Mesendoderm (in vitro differentiated cells): ENCODE results near the gene FEM1A.

Source experiments
- DNase-seq: peaks from one replicate; pipeline ENCODE4 v3.0.0; 2013
- H2AK5ac ChIP-seq: 2 replicates; pipeline ENCODE4 v1.6.1; 2013; ENCODE audit warnings: low read length, inconsistent platforms
- H2BK120ac ChIP-seq: 2 replicates; pipeline ENCODE4 v1.6.1; 2013; ENCODE audit warnings: low read depth, mild to moderate bottlenecking, low read length, moderate library complexity, mixed read lengths
- H2BK15ac ChIP-seq: replicated peaks from 2 replicates; pipeline ENCODE4 v1.6.1; 2013; ENCODE audit warnings: low read depth, mild to moderate bottlenecking, moderate library complexity
- H2BK5ac ChIP-seq: 2 replicates; pipeline ENCODE4 v1.6.1; 2013; ENCODE audit warnings: low read length, inconsistent platforms
- H3K18ac ChIP-seq: 2 replicates; pipeline ENCODE4 v1.6.1; 2013; ENCODE audit warnings: mild to moderate bottlenecking, low read length, mixed read lengths
- H3K23ac ChIP-seq: one replicate; pipeline ENCODE4 v1.6.1; 2013; ENCODE audit warnings: low read length
- H3K27ac ChIP-seq: 2 replicates; pipeline ENCODE4 v1.5.1; 2013; ENCODE audit warnings: low read depth, mild to moderate bottlenecking, inconsistent platforms, low read length, moderate library complexity
- H3K27me3 ChIP-seq: 2 replicates; pipeline ENCODE4 v1.6.1; 2013; ENCODE audit warnings: low read length, control low read depth, mild to moderate bottlenecking, inconsistent platforms; ENCODE audit not compliant: insufficient read depth, poor library complexity
- H3K36me3 ChIP-seq: 2 replicates; pipeline ENCODE4 v1.6.1; 2013; ENCODE audit warnings: low read length, inconsistent platforms; ENCODE audit not compliant: control insufficient read depth, insufficient read depth
- H3K4ac ChIP-seq: one replicate; pipeline ENCODE4 v1.6.1; 2013; ENCODE audit warnings: low read depth, mild to moderate bottlenecking, low read length, moderate library complexity
- H3K4me1 ChIP-seq: 2 replicates; pipeline ENCODE4 v1.6.1; 2013; ENCODE audit warnings: low read depth, low read length, inconsistent platforms; ENCODE audit not compliant: control insufficient read depth
- H3K4me2 ChIP-seq: 2 replicates; pipeline ENCODE4 v1.6.1; 2013; ENCODE audit warnings: low read length
- H3K4me3 ChIP-seq: 2 replicates; pipeline ENCODE4 v1.5.1; 2013; ENCODE audit warnings: mild to moderate bottlenecking, low read length
- H3K56ac ChIP-seq: one replicate; pipeline ENCODE4 v1.6.1; 2013; ENCODE audit warnings: low read length
- H3K79me1 ChIP-seq: 2 replicates; pipeline ENCODE4 v1.6.1; 2013; ENCODE audit warnings: low read length, inconsistent platforms
- H3K79me2 ChIP-seq: 2 replicates; pipeline ENCODE4 v1.6.1; 2013; ENCODE audit warnings: mild to moderate bottlenecking, low read length; ENCODE audit not compliant: control insufficient read depth, insufficient read depth
- H3K9ac ChIP-seq: 2 replicates; pipeline ENCODE4 v1.6.1; 2013; ENCODE audit warnings: low read length, inconsistent platforms
- H4K5ac ChIP-seq: one replicate; pipeline ENCODE4 v1.6.1; 2013; ENCODE audit warnings: low read length
- H4K8ac ChIP-seq: one replicate; pipeline ENCODE4 v1.6.1; 2013; ENCODE audit warnings: low read depth, mild to moderate bottlenecking, control low read depth, low read length, moderate library complexity
- WGBS: extraction: QIAGEN DNeasy Blood & Tissue Kit; methylation state at CpG from one replicate; pipeline ENCODE4 v1.1.7; 2013; ENCODE audit warnings: low lambda C conversion rate, missing lambda C conversion rate; ENCODE audit not compliant: insufficient coverage; ENCODE audit errors: extremely low coverage; 5-methylcytosine and 5-hydroxymethylcytosine counted together

The FEM1A gene

GRCh38 chr19:4758659-4759058 lies 32.9 kb upstream of the FEM1A start:
- Histone ChIP-seq H3K18ac (no peak overlapping the region), H3K56ac (no peak overlapping the region)

GRCh38 chr19:4759388-4760284 lies 31.9 kb upstream of the FEM1A start:
- H2BK15ac ChIP-seq: no peak overlapping the region
- no peak overlapping the region for H4K8ac ChIP-seq
- H3K27ac ChIP-seq: no peak overlapping the region
- peak; percentile 98 for DNase-seq
- no peaks in the 10 kb centered on the region for H3K27me3 ChIP-seq
- H3K4me1 ChIP-seq: no peaks in the 10 kb centered on the region
- H2BK120ac ChIP-seq: no peak overlapping the region
- no peak overlapping the region for H2AK5ac ChIP-seq
- no peak overlapping the region for H3K4ac ChIP-seq
- H3K23ac ChIP-seq: no peak overlapping the region
- H2BK5ac ChIP-seq: no peak overlapping the region
- H3K36me3 ChIP-seq: no peaks in the 10 kb centered on the region
- H4K5ac ChIP-seq: no peak overlapping the region
- no peak overlapping the region for H3K56ac ChIP-seq
- no peaks in the 10 kb centered on the region for H3K79me1 ChIP-seq
- H3K79me2 ChIP-seq: no peaks in the 10 kb centered on the region
- H3K18ac ChIP-seq: no peak overlapping the region
- no CpG with 5 or more reads among the region's 53 CpGs for WGBS
- no peak overlapping the region for H3K4me3 ChIP-seq
- H3K9ac ChIP-seq: no peak overlapping the region
- H3K4me2 ChIP-seq: no peak overlapping the region

More at GRCh38 chr19:4758659-4759058, 32.9 kb upstream of the FEM1A start:
- Histone ChIP-seq H3K36me3 (no peaks in the 10 kb centered on the region), H3K4ac (no peak overlapping the region), H2BK15ac (no peak overlapping the region), H3K9ac (no peak overlapping the region), H3K4me3 (no peak overlapping the region), H3K4me1 (no peaks in the 10 kb centered on the region), H2BK5ac (no peak overlapping the region), H3K27me3 (no peaks in the 10 kb centered on the region), H2BK120ac (no peak overlapping the region), H3K79me2 (no peaks in the 10 kb centered on the region), H3K27ac (no peak overlapping the region), H2AK5ac (no peak overlapping the region), H4K8ac (no peak overlapping the region), H3K4me2 (no peak overlapping the region), H4K5ac (no peak overlapping the region), H3K23ac (no peak overlapping the region), H3K79me1 (no peaks in the 10 kb centered on the region)
- no peak for DNase-seq
- WGBS: no CpG with 5 or more reads among the region's 5 CpGs

DNA sequence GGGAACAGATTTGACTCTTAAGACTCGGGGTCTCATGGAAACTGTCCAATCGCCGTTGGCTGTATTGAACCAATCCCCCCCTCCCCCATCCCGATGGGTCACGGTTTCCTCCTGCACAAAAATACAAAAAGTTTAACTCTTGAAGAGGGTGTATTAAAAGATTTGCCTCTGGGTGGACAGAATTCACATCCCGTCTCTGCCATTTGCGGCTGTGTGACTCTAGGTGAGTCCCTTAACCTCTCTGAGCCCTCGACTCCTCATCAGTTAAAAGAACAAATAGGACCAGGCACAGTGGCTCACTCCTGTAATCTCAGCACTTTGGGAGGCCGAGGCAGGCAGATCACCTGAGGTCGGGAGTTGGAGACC lies 31.3 kb upstream of the FEM1A start:
- Histone ChIP-seq H3K79me1 (no peaks in the 10 kb centered on the region), H3K4me1 (no peaks in the 10 kb centered on the region), H2AK5ac (no peak overlapping the region), H3K4me3 (no peak overlapping the region), H3K9ac (no peak overlapping the region), H3K4ac (no peak overlapping the region), H3K79me2 (no peaks in the 10 kb centered on the region), H2BK120ac (no peak overlapping the region), H4K8ac (no peak overlapping the region), H3K36me3 (no peaks in the 10 kb centered on the region), H4K5ac (no peak overlapping the region), H3K27ac (no peak overlapping the region), H3K4me2 (no peak overlapping the region), H3K27me3 (no peaks in the 10 kb centered on the region), H3K23ac (no peak overlapping the region), H2BK5ac (no peak overlapping the region), H2BK15ac (no peak overlapping the region), H3K56ac (no peak overlapping the region), H3K18ac (no peak overlapping the region)
- WGBS: no CpG with 5 or more reads among the region's 10 CpGs
- DNase-seq: no peak

- H3K56ac ChIP-seq: no peak overlapping the region
- no peaks in the 10 kb centered on the region for H3K79me1 ChIP-seq
- no peak overlapping the region for H4K5ac ChIP-seq
- no peak overlapping the region for H2BK120ac ChIP-seq
- no peak for DNase-seq
- H3K27ac ChIP-seq: no peak overlapping the region
- no peak overlapping the region for H2BK15ac ChIP-seq
- H3K27me3 ChIP-seq: no peaks in the 10 kb centered on the region
- no peak overlapping the region for H4K8ac ChIP-seq
- H2AK5ac ChIP-seq: no peak overlapping the region
- no CpG with 5 or more reads among the region's 6 CpGs for WGBS
- H2BK5ac ChIP-seq: no peak overlapping the region
- H3K4ac ChIP-seq: no peak overlapping the region
- no peak overlapping the region for H3K4me3 ChIP-seq
- H3K23ac ChIP-seq: no peak overlapping the region
- H3K4me1 ChIP-seq: no peaks in the 10 kb centered on the region
- H3K79me2 ChIP-seq: no peaks in the 10 kb centered on the region
- H3K36me3 ChIP-seq: no peaks in the 10 kb centered on the region
- H3K9ac ChIP-seq: no peak overlapping the region
- no peak overlapping the region for H3K18ac ChIP-seq
- no peak overlapping the region for H3K4me2 ChIP-seq
Observed at GRCh38 chr19:4763021-4763420, 28.5 kb upstream of the FEM1A start.

DNA sequence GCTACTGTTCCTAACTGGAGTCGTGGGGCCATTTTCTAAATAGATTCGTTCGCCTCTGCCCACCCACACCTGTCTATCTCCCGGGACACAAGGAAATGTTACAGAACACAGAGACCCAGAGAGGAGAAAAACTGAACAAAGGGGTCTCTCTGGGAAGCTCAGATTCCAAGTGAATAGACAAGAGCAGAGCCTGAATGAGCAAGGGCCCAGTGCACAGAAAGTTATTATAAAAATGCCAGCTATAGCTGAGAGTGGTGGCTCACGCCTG lies 27.2 kb upstream of the FEM1A start:
- Histone ChIP-seq H4K8ac (no peak overlapping the region), H3K27ac (no peak overlapping the region)
- no CpG with 5 or more reads among the region's 5 CpGs for WGBS

More for the DNA sequence above, 27.2 kb upstream of the FEM1A start:
- Histone ChIP-seq H3K79me1 (no peaks in the 10 kb centered on the region), H3K18ac (no peak overlapping the region), H2BK15ac (no peak overlapping the region), H3K23ac (no peak overlapping the region), H2AK5ac (no peak overlapping the region), H3K4me3 (no peak overlapping the region), H3K27me3 (no peaks in the 10 kb centered on the region), H3K4me2 (no peak overlapping the region), H3K36me3 (no peaks in the 10 kb centered on the region), H4K5ac (no peak overlapping the region), H2BK5ac (no peak overlapping the region), H3K56ac (no peak overlapping the region), H3K4ac (no peak overlapping the region), H3K4me1 (no peaks in the 10 kb centered on the region), H3K79me2 (no peaks in the 10 kb centered on the region), H2BK120ac (no peak overlapping the region), H3K9ac (no peak overlapping the region)
- no peak for DNase-seq
